GM19238 (cell line): ENCODE data around the gene ERC2.

Experiments used
- DNase-seq: peaks from one replicate; pipeline ENCODE4 v3.0.0; 2011; ENCODE audit warnings: low spot score; ENCODE audit not compliant: insufficient read length

ERC2 gene

GRCh38 chr3:55686426-55687254 lies 781.6 kb downstream of the ERC2 start:
- DNase-seq: no peak

- no peak for DNase-seq
Observed at GRCh38 chr3:55683666-55684270, 784.5 kb downstream of the ERC2 start.

GRCh38 chr3:55682461-55682860 lies 785.8 kb downstream of the ERC2 start:
- DNase-seq: no peak

GRCh38 chr3:55678546-55679216 lies 789.6 kb downstream of the ERC2 start:
- DNase-seq: no peak

- DNase-seq: no peak
Observed at GRCh38 chr3:55676643-55677042, 791.6 kb downstream of the ERC2 start.

- DNase-seq: peak; percentile 38
Observed at GRCh38 chr3:55675478-55675877, 792.8 kb downstream of the ERC2 start.

- no peak for DNase-seq
Observed at GRCh38 chr3:55673764-55674163, 794.5 kb downstream of the ERC2 start.

GRCh38 chr3:55669133-55669532 lies 799.1 kb downstream of the ERC2 start:
- DNase-seq: no peak

GRCh38 chr3:55668359-55668758 lies 799.9 kb downstream of the ERC2 start:
- no peak for DNase-seq

GRCh38 chr3:55664387-55664786 lies 803.9 kb downstream of the ERC2 start:
- DNase-seq: no peak

- DNase-seq: no peak
Observed at GRCh38 chr3:55662683-55663082, 805.6 kb downstream of the ERC2 start.

- no peak for DNase-seq
Observed at GRCh38 chr3:55661571-55661970, 806.7 kb downstream of the ERC2 start.

GRCh38 chr3:55661141-55661540 lies 807.1 kb downstream of the ERC2 start:
- no peak for DNase-seq

GRCh38 chr3:55660642-55661041 lies 807.6 kb downstream of the ERC2 start:
- DNase-seq: no peak

- DNase-seq: no peak
Observed at GRCh38 chr3:55659701-55660100, 808.6 kb downstream of the ERC2 start.

GRCh38 chr3:55658690-55659562 lies 809.3 kb downstream of the ERC2 start:
- no peak for DNase-seq

- no peak for DNase-seq
Observed at GRCh38 chr3:55658270-55658669, 810.0 kb downstream of the ERC2 start.

- DNase-seq: no peak
Observed at GRCh38 chr3:55655544-55655943, 812.7 kb downstream of the ERC2 start.

- DNase-seq: peak; percentile 25
Observed at GRCh38 chr3:55654123-55654760, 814.0 kb downstream of the ERC2 start.

- no peak for DNase-seq
Observed at GRCh38 chr3:55651011-55651410, 817.3 kb downstream of the ERC2 start.

- DNase-seq: no peak
Observed at GRCh38 chr3:55650011-55650410, 818.3 kb downstream of the ERC2 start.
